IMR-90 (cell line): ENCODE results near the gene APC. TPM values are rescaled to one million over a fixed set of nuclear protein-coding genes. Genes with fewer than 3 reads are reported as not detected.

Experiments
- ATAC-seq: fragments of 200-7000 bp; cut with Tn5 transposase; 2 replicates; pipeline ENCODE4 v1.9.1; 2020; ENCODE audit warnings: low read depth, mild to moderate bottlenecking, moderate library complexity
- BruUV-seq: library from RNA; stranded (reverse); fragments of 400-500 nt; replicated peaks from 2 replicates; lab custom pipeline; 2021; lab: Mats Ljungman, UMichigan
- CTCF ChIA-PET: fragments of 300-600 bp; formaldehyde crosslinking; extraction: SDS; loops from one replicate; lab custom pipeline; 2021; ENCODE audit warnings: antibody characterized with exemption; lab: Yijun Ruan, JAX
- POLR2A ChIA-PET: fragments of 300-600 bp; sonication (Branson Sonifier 250); formaldehyde crosslinking; loops from one replicate; lab custom pipeline; 2022; ENCODE audit warnings: antibody characterized with exemption; ENCODE audit not compliant: unreplicated experiment; lab: Charles Lee
- DNase-seq: peaks from one replicate; pipeline ENCODE4 v3.0.0; 2013
- H2AFZ ChIP-seq: replicated peaks from 2 replicates; pipeline ENCODE3; 2013; ENCODE audit warnings: low read length, mild to moderate bottlenecking; ENCODE audit not compliant: poor library complexity
- H2AK5ac ChIP-seq: 2 replicates; pipeline ENCODE4 v1.6.1; 2013; ENCODE audit warnings: low read depth, low read length, inconsistent platforms
- H2AK9ac ChIP-seq: replicated peaks from 2 replicates; pipeline ENCODE3; 2013; ENCODE audit warnings: mild to moderate bottlenecking, low read depth, low read length, moderate library complexity; ENCODE audit not compliant: poor library complexity
- H2BK120ac ChIP-seq: 2 replicates; pipeline ENCODE4 v1.6.1; 2013; ENCODE audit warnings: low read depth, low read length, inconsistent platforms
- H2BK15ac ChIP-seq: 3 replicates; pipeline ENCODE4 v1.6.1; 2013; ENCODE audit warnings: low read depth, low read length, inconsistent platforms
- H2BK20ac ChIP-seq: 2 replicates; pipeline ENCODE4 v1.6.1; 2013; ENCODE audit warnings: low read depth, mild to moderate bottlenecking, inconsistent platforms, low read length, moderate library complexity
- H2BK5ac ChIP-seq: 2 replicates; pipeline ENCODE4 v1.6.1; 2013; ENCODE audit warnings: mild to moderate bottlenecking, low read depth, low read length, inconsistent platforms; ENCODE audit not compliant: poor library complexity, severe bottlenecking
- H3K14ac ChIP-seq: replicated peaks from 2 replicates; pipeline ENCODE4 v1.6.1; 2013; ENCODE audit warnings: low read depth, low read length, inconsistent platforms
- H3K18ac ChIP-seq: 2 replicates; pipeline ENCODE4 v1.6.1; 2013; ENCODE audit warnings: low read depth, low read length, control low read depth
- H3K23ac ChIP-seq: 2 replicates; pipeline ENCODE4 v1.6.1; 2013; ENCODE audit warnings: low read depth, low read length, inconsistent platforms
- H3K27ac ChIP-seq: 2 replicates; pipeline ENCODE4 v1.5.1; 2013; ENCODE audit warnings: mild to moderate bottlenecking, control low read depth, low read length; ENCODE audit not compliant: insufficient read depth
- H3K27me3 ChIP-seq: 2 replicates; pipeline ENCODE4 v1.6.1; 2013; ENCODE audit warnings: low read length; ENCODE audit not compliant: control insufficient read depth, insufficient read depth
- H3K36me3 ChIP-seq: 2 replicates; pipeline ENCODE4 v1.6.1; 2013; ENCODE audit warnings: low read length, mixed read lengths; ENCODE audit not compliant: control insufficient read depth, insufficient read depth
- H3K4ac ChIP-seq: 2 replicates; pipeline ENCODE4 v1.6.1; 2013; ENCODE audit warnings: low read depth, low read length, inconsistent platforms
- H3K4me1 ChIP-seq: 2 replicates; pipeline ENCODE4 v1.6.1; 2013; ENCODE audit warnings: low read length, mixed read lengths; ENCODE audit not compliant: control insufficient read depth, insufficient read depth
- H3K4me2 ChIP-seq: 2 replicates; pipeline ENCODE4 v1.6.1; 2013; ENCODE audit warnings: low read depth, mild to moderate bottlenecking, control low read depth, low read length, moderate library complexity
- H3K4me3 ChIP-seq: 2 replicates; pipeline ENCODE4 v1.5.1; 2013; ENCODE audit warnings: low read depth, mild to moderate bottlenecking, control low read depth, low read length, moderate library complexity; ENCODE audit not compliant: insufficient read depth
- H3K56ac ChIP-seq: 2 replicates; pipeline ENCODE4 v1.6.1; 2013; ENCODE audit warnings: low read length, inconsistent platforms; ENCODE audit not compliant: insufficient read depth; ENCODE audit errors: extremely low read depth
- H3K79me1 ChIP-seq, 2 experiments: 2 replicates each; pipeline ENCODE4 v1.6.1; 2013; ENCODE audit warnings: low read length in 2 of 2, inconsistent platforms in 1 of 2, low read depth in 1 of 2
- H3K9ac ChIP-seq: 2 replicates; pipeline ENCODE4 v1.6.1; 2013; ENCODE audit warnings: low read depth, low read length, control low read depth
- H3K9me1 ChIP-seq: 2 replicates; pipeline ENCODE4 v1.6.1; 2013; ENCODE audit warnings: low read length, inconsistent platforms; ENCODE audit not compliant: insufficient read depth
- H3K9me3 ChIP-seq: 2 replicates; pipeline ENCODE4 v1.6.1; 2013; ENCODE audit warnings: low read length; ENCODE audit not compliant: control insufficient read depth, insufficient read depth
- H4K20me1 ChIP-seq: 2 replicates; pipeline ENCODE4 v1.6.1; 2013; ENCODE audit warnings: low read length, inconsistent platforms; ENCODE audit not compliant: insufficient read depth
- H4K5ac ChIP-seq: 2 replicates; pipeline ENCODE4 v1.6.1; 2013; ENCODE audit warnings: mild to moderate bottlenecking, low read depth, low read length, control low read depth
- H4K8ac ChIP-seq, 2 experiments: 2 replicates each; pipeline ENCODE4 v1.6.1; 2013; ENCODE audit warnings: low read depth in 2 of 2, low read length in 2 of 2, control low read depth in 1 of 2, inconsistent platforms in 1 of 2
- H4K91ac ChIP-seq: 2 replicates; pipeline ENCODE4 v1.6.1; 2013; ENCODE audit warnings: low read depth, low read length, inconsistent platforms; ENCODE audit not compliant: insufficient read depth
- BHLHE40 ChIP-seq: fragments of 150-350 bp; IDR thresholded peaks from 2 replicates; pipeline ENCODE4 v1.6.1; 2016; ENCODE audit warnings: mild to moderate bottlenecking, low read depth, low read length
- CEBPB ChIP-seq: IDR thresholded peaks from 2 replicates; pipeline ENCODE4 v1.6.1; 2012; ENCODE audit warnings: low read depth, low read length, improper control_type of control experiment
- CHD1 ChIP-seq: IDR thresholded peaks from 2 replicates; pipeline ENCODE4 v1.6.1; 2012; ENCODE audit warnings: low read depth, low read length, improper control_type of control experiment
- CTCF ChIP-seq: conservative IDR thresholded peaks from 2 replicates; pipeline ENCODE4 v1.5.1; 2012; ENCODE audit warnings: mild to moderate bottlenecking, low read depth, low read length, improper control_type of control experiment
- ELK1 ChIP-seq: fragments of 150-350 bp; IDR thresholded peaks from 2 replicates; pipeline ENCODE4 v1.6.1; 2016; ENCODE audit warnings: low read depth, mild to moderate bottlenecking, low read length, moderate library complexity, borderline replicate concordance
- MAFK ChIP-seq: IDR thresholded peaks from 2 replicates; pipeline ENCODE4 v1.6.1; 2012; ENCODE audit warnings: low read depth, low read length, improper control_type of control experiment
- MAZ ChIP-seq: IDR thresholded peaks from 2 replicates; pipeline ENCODE4 v1.6.1; 2012; ENCODE audit warnings: low read depth, mild to moderate bottlenecking, low read length, improper control_type of control experiment, moderate library complexity, borderline replicate concordance
- NFE2L2 ChIP-seq: fragments of 150-350 bp; IDR thresholded peaks from 2 replicates; pipeline ENCODE4 v1.6.1; 2016; ENCODE audit warnings: low read depth, mild to moderate bottlenecking, low read length
- POLR2A ChIP-seq: IDR thresholded peaks from 2 replicates; pipeline ENCODE4 v1.6.1; 2012; ENCODE audit warnings: mild to moderate bottlenecking, low read depth, low read length
- RAD21 ChIP-seq: IDR thresholded peaks from 2 replicates; pipeline ENCODE4 v1.6.1; 2012; ENCODE audit warnings: low read length, improper control_type of control experiment
- RFX5 ChIP-seq: IDR thresholded peaks from 2 replicates; pipeline ENCODE4 v1.8.0; 2012; ENCODE audit warnings: low read depth, mild to moderate bottlenecking, low read length, moderate library complexity
- SMC3 ChIP-seq: fragments of 150-350 bp; IDR thresholded peaks from 2 replicates; pipeline ENCODE4 v1.6.1; 2016; ENCODE audit warnings: low read depth, mild to moderate bottlenecking, antibody characterized with exemption, low read length, moderate library complexity
- WGBS, 2 experiments: methylation state at CpG; one replicate each; pipeline versions ENCODE4 v1.1.5 to v1.1.7; 2013; ENCODE audit warnings: missing lambda C conversion rate in 2 of 2; ENCODE audit not compliant: insufficient read length in 1 of 2; ENCODE audit errors: extremely low coverage in 2 of 2; 5-methylcytosine and 5-hydroxymethylcytosine counted together
- dilution Hi-C: fragments of 300-500 bp; cut with HindIII; formaldehyde crosslinking; loops from one replicate; pipeline ENCODE4 v1.14.3; 2018; ENCODE audit warnings: low sequenced_read_pairs; ENCODE audit not compliant: unreplicated experiment
- in situ Hi-C: fragments of 300-500 bp; cut with MboI; formaldehyde crosslinking; loops from 3 replicates; pipeline ENCODE4 v1.14.3; 2019; ENCODE audit warnings: low sequenced_read_pairs, inconsistent platforms, mixed read lengths
- intact Hi-C: fragments of 100-400 bp; cut with micrococcal nuclease; formaldehyde crosslinking; loops from 2 replicates; pipeline ENCODE4 v1.10.0; 2022
- polyA plus RNA-seq, 3 experiments: library from polyadenylated mRNA; depleted of rRNA; stranded (reverse); fragments of >200 nt; gene quantifications; 2 replicates each; pipeline ENCODE4 v1.2.3, GENCODE V29; 2012; ENCODE audit warnings: low replicate concordance in 1 of 3
- total RNA-seq: library from RNA; depleted of rRNA; stranded (reverse); fragments of >200 nt; gene quantifications from 2 replicates; pipeline ENCODE4 v1.2.3, GENCODE V29; 2012

APC gene
- total and polyA plus RNA-seq, 2 of the 4 experiments (the other 2 are of a cell fraction): 7.3 to 58.4 TPM

- H3K9ac ChIP-seq: no peak overlapping the region
- WGBS, 2 experiments: no CpG with 5 or more reads among the region's 1 CpG
- no peak overlapping the region for H2BK20ac ChIP-seq
- H3K27ac ChIP-seq: no peak overlapping the region
- H4K91ac ChIP-seq: no peak overlapping the region
- POLR2A ChIA-PET: no interaction called here
- no peak overlapping the region for H3K14ac ChIP-seq
- peaks cover 4% of the 10 kb centered on the region; the same call in 1 of the 2 replicates for H4K20me1 ChIP-seq
- no peak overlapping the region for H3K4me2 ChIP-seq
- no peaks in the 10 kb centered on the region for H3K27me3 ChIP-seq
- CTCF ChIA-PET: no interaction called here
- no peak overlapping the region for H3K4me3 ChIP-seq
- H3K56ac ChIP-seq: no peak overlapping the region
- intact Hi-C loops: no loop called here
- no peak overlapping the region for H2AFZ ChIP-seq
- H3K4me1 ChIP-seq: peaks cover 6% of the 10 kb centered on the region; the same call in 1 of the 2 replicates
- no peak overlapping the region for H2AK5ac ChIP-seq
- H2BK120ac ChIP-seq: no peak overlapping the region
- H3K79me1 ChIP-seq: peaks cover 19 to 44% of the 10 kb centered on the region in 2 experiments
- no peak for DNase-seq
- BruUV-seq: no TSS peak
- no peak overlapping the region for H2AK9ac ChIP-seq
- TF ChIP-seq ELK1 (no peak), POLR2A (no peak), SMC3 (no peak), RAD21 (no peak), MAFK (no peak), CTCF (no peak), MAZ (no peak), CHD1 (no peak), BHLHE40 (no peak), RFX5 (no peak), NFE2L2 (no peak), CEBPB (no peak)
- no peak overlapping the region for H4K8ac ChIP-seq
- no peaks in the 10 kb centered on the region for H3K36me3 ChIP-seq
- no peak overlapping the region for H4K5ac ChIP-seq
- dilution Hi-C loops: no loop called here
- H3K23ac ChIP-seq: no peak overlapping the region
- H3K9me3 ChIP-seq: no peaks in the 10 kb centered on the region
- no peak for ATAC-seq
- H3K9me1 ChIP-seq: no peaks in the 10 kb centered on the region
- H2BK15ac ChIP-seq: no peak overlapping the region
- H3K4ac ChIP-seq: no peak overlapping the region
- in situ Hi-C loops: no loop called here
- H2BK5ac ChIP-seq: no peak overlapping the region
- no peak overlapping the region for H3K18ac ChIP-seq
Measured at GRCh38 chr5:112733586-112733985, 4.1 kb upstream of the APC start.
